Thoracic aorta (tissue), 2 donors: ENCODE results near the gene DHX15. TPM values are rescaled to one million over a fixed set of nuclear protein-coding genes. Genes with fewer than 3 reads are reported as not detected.

Experiments
- ATAC-seq: fragments of 150-250 bp; one replicate; pipeline ENCODE4 v1.8.0; 2017; ENCODE audit warnings: low read depth; ENCODE audit not compliant: insufficient number of reproducible peaks, low FRiP score
- DNase-seq: peaks from one replicate; pipeline ENCODE4 v3.0.0-alpha.2; 2020; ENCODE audit warnings: low spot score
- H3K27ac ChIP-seq, 2 donors: fragments of 200-600 bp; sonication (generic); 1 replicate in 1 of 2; 2 replicates in 1 of 2; pipeline ENCODE4 v1.5.1; 2016; ENCODE audit warnings: mild to moderate bottlenecking in 2 of 2, moderate library complexity in 2 of 2
- H3K27me3 ChIP-seq: fragments of 200-600 bp; sonication (generic); replicated peaks from 2 replicates; pipeline ENCODE4 v1.6.0; 2016; ENCODE audit warnings: mild to moderate bottlenecking; ENCODE audit not compliant: insufficient read depth
- H3K36me3 ChIP-seq: fragments of 200-600 bp; sonication (generic); one replicate; pipeline ENCODE4 v1.5.1; 2016
- H3K4me1 ChIP-seq, 2 donors: fragments of 200-600 bp; sonication (generic); 1 replicate in 1 of 2; 2 replicates in 1 of 2; pipeline versions ENCODE4 v1.5.1 to v1.6.0; 2016; ENCODE audit warnings: low read depth in 2 of 2, mild to moderate bottlenecking in 1 of 2; ENCODE audit not compliant: control insufficient read depth in 1 of 2
- H3K4me3 ChIP-seq: fragments of 200-600 bp; sonication (generic); 2 replicates; pipeline ENCODE4 v1.5.1; 2016; ENCODE audit warnings: mild to moderate bottlenecking
- H3K9me3 ChIP-seq: fragments of 200-600 bp; sonication (generic); 2 replicates; pipeline ENCODE4 v1.5.1; 2016
- CTCF ChIP-seq: fragments of 200-600 bp; sonication (generic); IDR thresholded peaks from one replicate; pipeline ENCODE4 v1.5.1; 2019; ENCODE audit warnings: antibody characterized with exemption
- total RNA-seq, 2 donors: library from RNA; depleted of rRNA; stranded (reverse); fragments of >200 nt; gene quantifications; one replicate each; pipeline versions ENCODE4 v1.1.0 to v1.2.3, GENCODE V29; 2016

The DHX15 gene
- total RNA-seq, 2 donors from 2014 or later, result 101 to 171 TPM

- ATAC-seq (no peak), DNase-seq (no peak)
- Histone ChIP-seq H3K9me3 (no peaks in the 10 kb centered on the region), H3K27ac (no peak overlapping the region), H3K4me3 (no peak overlapping the region), H3K36me3 (no peaks in the 10 kb centered on the region), H3K4me1 (peaks cover 0 to 5% of the 10 kb centered on the region in 2 donors), H3K27me3 (no peaks in the 10 kb centered on the region)
- TF ChIP-seq CTCF, result no peak
These were observed 4.0 kb upstream of the DHX15 start for GRCh38 chr4:24588216-24588954.

DNA sequence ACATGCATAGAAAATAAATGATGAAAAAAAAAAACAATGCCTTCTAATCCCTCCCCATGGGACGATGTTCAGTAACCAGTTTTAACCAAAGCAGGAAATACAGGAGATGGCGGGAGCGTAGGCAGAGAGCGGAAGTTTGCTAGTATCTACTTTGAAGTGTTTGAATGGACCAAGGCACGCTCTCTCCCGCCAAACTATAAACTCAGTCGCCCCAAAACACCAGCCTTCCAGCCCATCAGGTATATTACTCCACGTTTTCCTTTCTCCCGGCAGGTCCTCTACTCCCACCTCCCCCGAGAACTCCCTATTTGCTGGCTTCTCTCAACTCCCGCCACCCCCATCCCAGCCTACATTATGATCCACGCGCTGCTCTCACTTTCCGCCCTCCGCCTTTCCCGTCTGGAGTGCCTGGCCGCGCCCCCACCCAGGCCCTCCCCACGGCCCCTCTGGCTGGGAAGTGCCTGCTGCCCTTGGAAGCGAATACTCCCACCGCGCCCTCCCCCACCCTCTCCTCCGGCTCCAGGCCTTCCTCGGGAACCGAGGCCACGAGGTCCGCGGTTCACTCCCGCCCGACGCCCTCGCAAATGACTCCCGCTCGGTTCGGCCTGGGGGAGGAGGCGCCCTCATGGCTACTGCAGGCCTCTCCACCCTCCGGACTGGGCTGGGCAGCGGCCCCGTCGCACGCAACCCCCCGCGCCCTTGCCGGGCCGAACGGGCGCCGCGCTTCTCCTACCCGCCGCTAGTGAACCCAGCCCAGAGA lies 723 bp downstream of the DHX15 start:
- Histone ChIP-seq H3K36me3 (no peaks in the 10 kb centered on the region), H3K9me3 (no peaks in the 10 kb centered on the region), H3K4me3 (peak overlapping the region; percentile 98), H3K4me1 (peaks cover 22 to 44% of the 10 kb centered on the region in 2 donors), H3K27me3 (no peaks in the 10 kb centered on the region), H3K27ac (peak overlapping the region; percentile 96 to 97)
- DNase-seq (peak; percentile 32), ATAC-seq (peak; percentile 14)
- TF ChIP-seq CTCF, result no peak

DNA sequence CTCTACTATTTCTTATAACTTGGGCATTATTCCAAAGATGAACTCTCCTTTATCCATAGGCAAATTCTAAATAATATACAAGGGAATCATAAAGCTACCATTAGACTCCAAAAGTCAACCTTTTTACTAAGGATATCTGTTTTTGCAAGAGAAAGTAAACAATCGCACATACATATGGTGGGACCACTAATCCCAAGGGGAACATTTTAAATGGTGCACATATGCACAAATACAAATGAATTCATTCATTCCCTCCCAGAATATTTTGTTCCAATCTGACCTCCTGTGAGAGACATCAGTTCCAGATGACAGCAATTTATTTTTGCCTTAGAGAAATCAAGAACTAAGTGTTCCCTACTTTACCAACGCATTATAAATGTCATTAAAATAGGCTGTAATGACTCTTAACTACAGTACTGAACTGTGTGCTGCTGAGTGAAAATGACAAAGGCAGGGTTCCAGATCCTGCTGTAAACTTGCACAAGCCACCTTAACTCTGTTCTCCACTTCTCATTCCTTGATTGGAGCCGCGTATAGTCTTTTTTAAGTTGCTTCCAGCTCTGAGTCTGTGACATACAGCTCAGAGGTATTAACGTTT lies 2.0 kb downstream of the DHX15 start:
- H3K27me3 ChIP-seq, result no peaks in the 10 kb centered on the region
- ATAC-seq (no peak), DNase-seq (no peak)
- H3K36me3 ChIP-seq, result peaks cover 7% of the 10 kb centered on the region
- peak overlapping the region; percentile 98 for H3K4me3 ChIP-seq
- TF ChIP-seq CTCF, result no peak
- H3K27ac ChIP-seq, result no peak overlapping the region
- no peaks in the 10 kb centered on the region for H3K9me3 ChIP-seq
- H3K4me1 ChIP-seq, result peaks cover 35 to 57% of the 10 kb centered on the region in 2 donors

GRCh38 chr4:24578364-24578763 lies 6.0 kb downstream of the DHX15 start:
- Histone ChIP-seq H3K4me3 (no peak overlapping the region), H3K27ac (no peak overlapping the region), H3K27me3 (no peaks in the 10 kb centered on the region), H3K36me3 (peaks cover 18% of the 10 kb centered on the region), H3K9me3 (no peaks in the 10 kb centered on the region), H3K4me1 (peaks cover 40 to 66% of the 10 kb centered on the region in 2 donors)
- TF ChIP-seq CTCF, result no peak
- ATAC-seq, result no peak
- no peak for DNase-seq

DNA sequence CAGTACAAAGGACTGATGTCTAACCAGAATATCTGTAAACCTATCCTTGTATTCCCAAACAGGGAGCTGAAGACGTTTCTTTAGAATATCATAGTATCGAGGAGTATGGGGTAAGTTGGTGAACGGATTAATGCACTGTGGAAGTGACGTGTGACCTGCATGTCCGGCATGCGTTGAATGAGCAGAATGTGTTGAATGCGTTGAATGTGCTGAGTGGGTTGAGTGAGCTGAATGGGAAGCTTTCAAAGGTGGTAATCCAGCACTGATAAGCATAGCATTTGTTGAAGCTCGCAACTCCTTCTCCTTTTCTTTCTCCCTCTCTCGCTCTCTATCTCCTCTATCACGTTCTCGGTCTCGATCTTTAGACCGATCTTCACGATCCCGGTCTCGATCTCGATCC lies 8.1 kb downstream of the DHX15 start:
- peaks cover 18% of the 10 kb centered on the region for H3K36me3 ChIP-seq
- H3K27me3 ChIP-seq, result no peaks in the 10 kb centered on the region
- DNase-seq (no peak), ATAC-seq (no peak)
- no peak overlapping the region for H3K4me3 ChIP-seq
- H3K4me1 ChIP-seq, result peaks cover 30 to 61% of the 10 kb centered on the region in 2 donors
- H3K27ac ChIP-seq, result no peak overlapping the region
- TF ChIP-seq CTCF, result no peak
- H3K9me3 ChIP-seq, result no peaks in the 10 kb centered on the region
